Keratinocyte (primary cell): ENCODE measurements around the gene UQCC2. TPM values are rescaled to one million over a fixed set of nuclear protein-coding genes. Genes with fewer than 3 reads are reported as not detected.

Experiments used
- DNase-seq: peaks from one replicate; pipeline ENCODE4 v3.0.0-alpha.2; 2011; ENCODE audit warnings: low read depth, missing footprints, low spot score
- FAIRE-seq: peaks from 2 replicates; lab custom pipeline; 2011; peaks lifted over from hg19 to GRCh38; lab: Jason Lieb, UNC
- H2AFZ ChIP-seq: 2 replicates; pipeline ENCODE4 v1.6.0; 2012; ENCODE audit warnings: low read length, control low read depth, inconsistent platforms; ENCODE audit not compliant: control insufficient read depth
- H3K27ac ChIP-seq: 2 replicates; pipeline ENCODE4 v1.5.1; 2011; ENCODE audit warnings: low read length; ENCODE audit not compliant: control insufficient read depth, insufficient read depth
- H3K27me3 ChIP-seq: 3 replicates; pipeline ENCODE4 v1.6.0; 2011; ENCODE audit warnings: low read length; ENCODE audit not compliant: control insufficient read depth, insufficient read depth; ENCODE audit errors: extremely low read depth
- H3K36me3 ChIP-seq, 2 experiments: 2 replicates in 1 of 2; 3 replicates in 1 of 2; pipeline ENCODE4 v1.5.1; 2011; ENCODE audit warnings: low read length in 2 of 2, mild to moderate bottlenecking in 1 of 2; ENCODE audit not compliant: control insufficient read depth in 2 of 2, insufficient read depth in 2 of 2; ENCODE audit errors: extremely low read depth in 1 of 2
- H3K4me1 ChIP-seq: 3 replicates; pipeline ENCODE4 v1.5.1; 2011; ENCODE audit warnings: low read length; ENCODE audit not compliant: control insufficient read depth, insufficient read depth; ENCODE audit errors: extremely low read depth
- H3K4me2 ChIP-seq: 3 replicates; pipeline ENCODE4 v1.6.0; 2011; ENCODE audit warnings: low read depth, low read length; ENCODE audit not compliant: control insufficient read depth, insufficient read depth; ENCODE audit errors: extremely low read depth
- H3K4me3 ChIP-seq, 3 experiments: fragments of 200-600 bp in 1 of 3; sonication (generic) in 1 of 3; 2 replicates in 2 of 3; 3 replicates in 1 of 3; pipeline ENCODE4 v1.5.1; 2011 to 2016; ENCODE audit warnings: low read length in 3 of 3, mild to moderate bottlenecking in 3 of 3, control low read depth in 2 of 3, inconsistent platforms in 1 of 3, low read depth in 1 of 3, mixed read lengths in 1 of 3, mixed run types in 1 of 3, moderate library complexity in 1 of 3; ENCODE audit not compliant: control insufficient read depth in 2 of 3, insufficient read depth in 2 of 3; ENCODE audit errors: extremely low read depth in 1 of 3
- H3K79me2 ChIP-seq: 2 replicates; pipeline ENCODE4 v1.6.0; 2012; ENCODE audit warnings: low read length; ENCODE audit not compliant: control insufficient read depth, insufficient read depth
- H3K9ac ChIP-seq: 3 replicates; pipeline ENCODE4 v1.6.0; 2011; ENCODE audit warnings: low read length; ENCODE audit not compliant: control insufficient read depth, insufficient read depth; ENCODE audit errors: extremely low read depth
- H3K9me1 ChIP-seq: 3 replicates; pipeline ENCODE4 v1.6.0; 2011; ENCODE audit warnings: low read length; ENCODE audit not compliant: control insufficient read depth, insufficient read depth; ENCODE audit errors: extremely low read depth
- H3K9me3 ChIP-seq: 2 replicates; pipeline ENCODE4 v1.5.1; 2012; ENCODE audit warnings: low read depth, low read length; ENCODE audit not compliant: control insufficient read depth
- H4K20me1 ChIP-seq: 3 replicates; pipeline ENCODE4 v1.6.0; 2011; ENCODE audit warnings: low read length; ENCODE audit not compliant: control insufficient read depth, insufficient read depth; ENCODE audit errors: extremely low read depth
- CTCF ChIP-seq, 3 experiments: IDR thresholded peaks in 1 of 3; conservative IDR thresholded peaks in 1 of 3; optimal IDR thresholded peaks in 1 of 3; 2 replicates in 2 of 3; 3 replicates in 1 of 3; pipeline versions ENCODE3 to v1.5.1; 2011; ENCODE audit warnings: low read length in 3 of 3, mild to moderate bottlenecking in 3 of 3, moderate library complexity in 2 of 3, control low read depth in 1 of 3, inconsistent platforms in 1 of 3; ENCODE audit not compliant: insufficient read depth in 2 of 3; ENCODE audit errors: extremely low read depth in 1 of 3
- EZH2 ChIP-seq: IDR thresholded peaks from one replicate; pipeline ENCODE4 v1.6.1; 2012; ENCODE audit warnings: inconsistent platforms, mild to moderate bottlenecking, low read length, moderate library complexity
- dilution Hi-C: fragments of 300-500 bp; cut with MboI; formaldehyde crosslinking; loops from one replicate; pipeline ENCODE4 v1.7.0; 2020; ENCODE audit warnings: low sequenced_read_pairs; ENCODE audit not compliant: extremely low pct_ligation_motif_present
- polyA plus RNA-seq, 5 experiments: library from polyadenylated mRNA; depleted of rRNA in 3 of 5; stranded (reverse) in 3 of 5; stranded (forward) in 1 of 5; unstranded in 1 of 5; fragments of >200 nt; gene quantifications; 1 replicate in 1 of 5; 2 replicates in 3 of 5; 3 replicates in 1 of 5; pipeline versions ENCODE4 v1.2.1 to v1.2.3, GENCODE V29; 2011 to 2012; ENCODE audit warnings: missing spikeins in 2 of 5, low read depth in 1 of 5, low replicate concordance in 1 of 5

Gene UQCC2
- polyA plus RNA-seq, 1 donor (not counting 4 experiments of a cell fraction or from before 2014, with no cell fraction given) = 76.7 TPM

- Histone ChIP-seq H3K36me3 (no peaks in the 10 kb centered on the region), H3K9me1 (no peaks in the 10 kb centered on the region), H3K79me2 (no peaks in the 10 kb centered on the region), H3K27ac (no peak overlapping the region), H3K4me2 (no peak overlapping the region), H4K20me1 (no peaks in the 10 kb centered on the region), H3K4me3 (no peak overlapping the region), H2AFZ (no peak overlapping the region), H3K9ac (no peak overlapping the region), H3K27me3 (peaks cover 29% of the 10 kb centered on the region), H3K4me1 (peaks cover 10% of the 10 kb centered on the region), H3K9me3 (no peaks in the 10 kb centered on the region)
- dilution Hi-C loops = no loop called here
- TF ChIP-seq EZH2 = no peak
- no peak for TF ChIP-seq CTCF (optimal IDR thresholded peaks at IDR 0.05 in 1 of 3, IDR thresholded peaks at IDR 0.05 in 1 of 3, conservative IDR thresholded peaks at IDR 0.05 in 1 of 3; ENCODE audit: extremely low read depth in 1 of 3, insufficient read depth in 2 of 3, low read length in 3 of 3)
- DNase-seq = no peak
- FAIRE-seq = no peak
Measured at GRCh38 chr6:33723371-33724085, 12.0 kb upstream of the UQCC2 start.

GRCh38 chr6:33722103-33722623 lies 10.7 kb upstream of the UQCC2 start:
- no peak overlapping the region for H3K4me2 ChIP-seq
- dilution Hi-C loops = no loop called here
- no peak for FAIRE-seq
- no peak overlapping the region for H3K9ac ChIP-seq
- H2AFZ ChIP-seq = no peak overlapping the region
- no peak for DNase-seq
- H3K4me3 ChIP-seq = no peak overlapping the region
- H3K27ac ChIP-seq = no peak overlapping the region
- H3K27me3 ChIP-seq = peaks cover 16% of the 10 kb centered on the region
- H4K20me1 ChIP-seq = no peaks in the 10 kb centered on the region
- H3K36me3 ChIP-seq = no peaks in the 10 kb centered on the region
- H3K9me3 ChIP-seq = no peaks in the 10 kb centered on the region
- H3K4me1 ChIP-seq = peaks cover 24% of the 10 kb centered on the region
- no peak for TF ChIP-seq EZH2
- no peak for TF ChIP-seq CTCF (optimal IDR thresholded peaks at IDR 0.05 in 1 of 3, IDR thresholded peaks at IDR 0.05 in 1 of 3, conservative IDR thresholded peaks at IDR 0.05 in 1 of 3; ENCODE audit: extremely low read depth in 1 of 3, insufficient read depth in 2 of 3, low read length in 3 of 3)
- no peaks in the 10 kb centered on the region for H3K79me2 ChIP-seq
- H3K9me1 ChIP-seq = no peaks in the 10 kb centered on the region
